ENCODE data around the gene NOCT.
"Not testable (repeated sequence)": the region's sequence is repeated elsewhere in the genome, so short reads cannot be mapped to it uniquely, and the experiment has no call there.

Gene NOCT, protein sequence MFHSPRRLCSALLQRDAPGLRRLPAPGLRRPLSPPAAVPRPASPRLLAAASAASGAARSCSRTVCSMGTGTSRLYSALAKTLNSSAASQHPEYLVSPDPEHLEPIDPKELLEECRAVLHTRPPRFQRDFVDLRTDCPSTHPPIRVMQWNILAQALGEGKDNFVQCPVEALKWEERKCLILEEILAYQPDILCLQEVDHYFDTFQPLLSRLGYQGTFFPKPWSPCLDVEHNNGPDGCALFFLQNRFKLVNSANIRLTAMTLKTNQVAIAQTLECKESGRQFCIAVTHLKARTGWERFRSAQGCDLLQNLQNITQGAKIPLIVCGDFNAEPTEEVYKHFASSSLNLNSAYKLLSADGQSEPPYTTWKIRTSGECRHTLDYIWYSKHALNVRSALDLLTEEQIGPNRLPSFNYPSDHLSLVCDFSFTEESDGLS

DNA sequence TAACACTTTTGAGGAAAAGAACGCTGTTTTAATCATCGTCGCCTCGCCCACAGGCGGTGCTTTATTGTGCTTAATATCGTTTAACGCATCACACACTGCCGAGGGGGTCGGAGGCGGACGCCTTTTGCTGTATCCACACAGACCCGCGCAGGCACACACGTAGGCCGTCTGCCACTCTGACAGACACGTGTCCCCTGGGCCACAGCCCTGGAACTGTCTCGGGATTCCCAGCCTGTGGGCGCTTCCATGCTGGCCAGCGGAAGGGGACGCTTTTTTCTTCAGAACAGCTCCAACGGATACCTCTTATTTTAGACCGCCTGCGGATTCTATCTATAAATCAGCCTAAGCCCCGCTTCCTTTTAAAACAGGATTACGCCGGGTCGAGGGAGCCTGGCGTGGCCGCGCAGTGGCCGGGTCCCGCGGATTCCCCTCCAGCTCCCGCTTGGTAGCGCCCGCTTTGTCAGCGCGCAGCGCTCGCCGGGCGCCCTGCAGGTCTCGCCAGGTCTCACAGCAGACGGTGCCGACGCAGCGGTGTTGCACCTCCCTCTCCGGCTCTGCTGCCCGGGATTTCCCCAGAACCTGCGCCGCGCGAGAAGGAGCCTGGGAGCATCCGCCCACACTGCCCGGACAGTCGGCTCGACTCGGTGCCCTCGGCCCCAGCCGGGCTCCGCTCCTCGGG lies at the start of gene NOCT:
TSS of gene NOCT (plus strand) at position 513 of the 679 bp plus-strand sequence. CDS start 201 bp downstream, outside the sequence.
- peak; percentile 32 to 92 (median 79) for DNase-seq

DNA sequence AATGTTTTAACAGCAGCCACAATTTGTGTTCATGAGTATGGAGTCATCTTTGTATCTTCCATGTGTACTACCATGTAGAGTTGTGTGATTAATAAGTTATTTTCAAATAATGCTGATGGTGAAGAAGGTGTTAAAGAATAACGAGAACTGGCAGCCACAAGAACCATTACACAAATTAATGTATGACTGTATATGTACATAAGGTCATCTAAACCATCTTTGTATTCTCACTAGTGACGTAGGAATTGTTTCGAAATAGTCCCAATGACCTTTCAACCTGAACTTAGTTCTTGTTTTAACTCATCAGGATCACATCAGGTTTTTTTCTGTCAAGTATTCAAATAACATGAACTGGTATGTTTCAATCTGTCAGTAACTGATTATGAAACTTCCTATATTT lies 48.3 kb upstream of the NOCT start:
- DNase-seq = no peak

DNA sequence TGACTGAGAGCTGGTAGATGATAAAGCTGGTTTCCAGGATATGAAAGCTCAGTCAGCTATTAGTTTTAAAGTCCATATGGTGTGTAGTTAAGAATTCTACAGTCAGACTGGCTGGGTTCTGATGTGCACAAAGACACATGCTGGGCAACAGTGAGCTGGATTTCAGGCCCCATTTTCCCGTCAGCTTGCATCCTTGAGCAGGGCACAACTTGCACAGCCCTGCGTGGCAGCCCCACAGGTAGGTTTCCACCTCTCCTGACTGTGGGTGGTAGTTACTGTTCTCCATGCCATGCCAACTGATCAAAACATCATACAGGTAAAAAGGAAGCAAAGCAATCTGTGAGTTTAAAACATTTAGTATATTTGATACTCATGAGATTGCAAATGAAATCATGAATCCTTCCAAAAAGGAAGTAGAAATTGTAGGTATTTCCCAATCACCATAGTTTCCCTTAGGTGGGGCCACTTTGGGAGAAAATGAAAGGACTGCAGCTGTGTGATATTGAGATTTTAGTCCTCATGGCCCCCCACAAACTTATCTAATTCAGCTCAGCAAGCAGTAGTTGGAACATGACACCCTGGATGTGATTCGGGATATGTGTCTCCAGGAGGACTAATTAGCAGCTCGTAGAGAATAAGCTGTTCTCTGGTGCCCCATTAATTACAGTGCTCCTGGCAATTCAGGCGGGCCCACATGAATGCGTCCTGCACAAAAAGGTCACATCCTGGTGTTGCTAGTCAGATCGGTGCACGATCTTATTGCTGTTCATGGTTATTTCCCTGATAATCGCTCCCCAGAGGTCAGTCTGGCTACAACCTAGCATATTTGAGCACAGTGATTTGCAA lies 42.4 kb upstream of the NOCT start:
- peak in 1 of 56 donors; percentile 3 for DNase-seq

DNA sequence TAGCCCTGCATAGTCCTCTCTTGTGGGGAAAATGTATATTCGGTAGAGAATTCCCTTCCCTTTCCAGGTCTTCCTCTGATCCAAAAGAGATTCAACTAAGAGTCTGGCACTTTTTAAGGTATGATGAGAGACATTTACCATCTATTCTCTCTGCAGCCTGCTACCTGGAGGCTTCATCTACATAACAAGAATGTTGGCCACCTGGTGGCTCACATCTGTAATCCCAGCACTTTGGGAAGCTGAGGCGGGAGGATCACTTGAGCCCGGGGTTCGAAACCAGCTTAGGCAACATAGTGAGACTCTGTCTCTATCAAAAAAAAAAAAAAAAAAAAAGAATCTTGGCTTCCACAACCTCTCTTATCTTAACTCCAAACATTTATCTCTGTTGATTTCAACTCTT lies 40.4 kb upstream of the NOCT start:
- no peak for DNase-seq

DNA sequence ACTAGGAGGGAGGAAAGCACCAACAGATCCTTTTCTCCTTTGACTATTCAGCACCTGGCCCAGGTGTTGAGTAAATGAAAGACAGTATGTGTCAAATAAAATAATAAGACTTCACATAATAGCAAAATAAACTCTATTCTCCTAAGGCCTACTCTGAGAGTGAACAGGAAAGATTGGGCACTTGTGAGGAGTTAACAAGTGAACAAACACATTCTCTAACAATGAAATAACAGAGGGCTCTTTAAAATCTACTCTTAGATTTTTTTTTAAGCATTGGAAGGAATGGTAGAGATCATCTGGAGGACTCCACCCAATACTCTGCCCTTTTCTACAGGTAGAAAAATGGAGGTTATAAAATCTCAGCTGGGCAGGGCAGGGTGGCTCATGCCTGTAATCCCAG lies 39.1 kb upstream of the NOCT start:
- no peak for DNase-seq

DNA sequence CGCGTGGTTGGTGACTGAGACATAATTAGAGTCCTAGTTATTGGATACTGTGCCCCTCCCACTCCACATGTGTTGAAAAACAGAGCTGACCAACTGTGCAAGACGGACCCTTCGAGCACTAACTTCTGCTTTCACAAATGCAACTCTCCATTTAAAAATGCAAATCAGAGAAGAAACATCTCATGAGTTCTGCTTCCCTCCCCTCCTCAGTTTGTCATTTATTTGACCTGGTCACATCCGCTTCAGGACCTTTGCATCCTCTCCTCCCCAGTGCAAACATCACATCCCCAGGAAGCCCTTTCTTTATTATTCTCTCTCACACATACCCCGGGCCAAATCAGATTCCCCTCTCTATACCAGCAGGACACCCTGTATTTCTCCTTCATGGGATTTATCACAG lies 38.1 kb upstream of the NOCT start:
- DNase-seq = no peak

DNA sequence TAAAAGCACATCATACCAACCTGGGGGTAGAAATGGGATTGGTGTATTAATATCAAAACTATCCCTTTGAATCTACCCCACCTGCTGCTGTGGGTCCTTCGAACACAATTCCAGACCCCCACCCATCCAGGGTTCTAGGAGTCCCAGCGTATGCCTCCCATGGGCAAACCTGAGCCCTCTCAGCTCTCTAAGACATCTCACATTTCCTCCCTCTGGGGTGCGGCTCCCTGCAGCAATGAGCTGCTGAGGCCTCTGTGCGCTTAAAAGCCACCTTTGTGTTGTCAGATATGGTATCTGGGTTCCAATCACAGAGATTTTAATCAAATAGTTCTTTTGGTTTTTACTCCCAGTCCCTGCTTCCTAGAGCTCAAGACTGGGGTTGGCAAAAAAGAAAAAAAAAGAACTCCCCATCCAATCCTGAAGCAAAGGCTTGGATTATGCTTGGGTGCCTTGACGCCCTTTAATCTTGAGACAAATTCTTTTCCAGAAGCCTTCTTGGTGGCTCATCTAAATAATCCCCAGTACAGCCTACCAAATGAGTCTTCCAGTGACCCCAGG lies 37.5 kb upstream of the NOCT start:
- no peak for DNase-seq

DNA sequence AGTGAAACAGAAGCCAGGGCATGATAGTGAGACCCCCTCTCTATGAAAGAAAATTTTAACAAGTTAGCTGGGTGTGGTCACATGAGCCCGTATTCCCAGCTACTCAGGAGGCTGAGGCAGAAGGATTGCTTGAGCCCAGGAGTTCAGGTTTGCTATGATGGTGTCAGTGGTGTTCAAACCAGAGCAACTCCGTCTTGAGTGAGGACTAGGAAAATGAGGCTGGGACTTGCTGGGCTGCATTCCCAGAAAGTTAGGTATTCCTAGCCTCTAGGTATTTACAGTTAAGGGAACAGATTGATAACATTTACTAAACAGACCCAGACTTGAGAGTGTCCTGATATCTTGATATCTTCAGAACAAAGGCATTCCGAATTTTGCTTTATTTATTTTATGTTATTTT lies 37.0 kb upstream of the NOCT start:
- no peak for DNase-seq

DNA sequence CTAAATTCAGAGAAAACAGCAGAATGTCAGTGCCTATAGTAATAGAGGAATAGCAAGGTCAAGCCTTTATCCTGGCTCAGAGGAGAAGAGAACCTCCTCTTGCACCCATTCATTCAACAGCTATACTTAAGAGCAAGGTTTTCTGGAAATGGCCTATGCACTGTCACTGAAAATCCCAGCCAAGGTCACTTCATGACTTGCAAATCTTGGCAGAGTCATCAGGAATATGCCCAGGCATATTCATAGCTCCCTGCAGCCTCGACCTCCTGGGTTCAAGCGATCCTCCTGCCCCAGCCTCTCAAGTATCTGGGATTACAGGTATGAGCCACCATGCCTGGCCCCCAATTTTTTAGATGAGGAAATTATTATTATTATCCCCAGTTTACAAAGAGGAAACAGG lies 35.8 kb upstream of the NOCT start:
- no peak for DNase-seq

DNA sequence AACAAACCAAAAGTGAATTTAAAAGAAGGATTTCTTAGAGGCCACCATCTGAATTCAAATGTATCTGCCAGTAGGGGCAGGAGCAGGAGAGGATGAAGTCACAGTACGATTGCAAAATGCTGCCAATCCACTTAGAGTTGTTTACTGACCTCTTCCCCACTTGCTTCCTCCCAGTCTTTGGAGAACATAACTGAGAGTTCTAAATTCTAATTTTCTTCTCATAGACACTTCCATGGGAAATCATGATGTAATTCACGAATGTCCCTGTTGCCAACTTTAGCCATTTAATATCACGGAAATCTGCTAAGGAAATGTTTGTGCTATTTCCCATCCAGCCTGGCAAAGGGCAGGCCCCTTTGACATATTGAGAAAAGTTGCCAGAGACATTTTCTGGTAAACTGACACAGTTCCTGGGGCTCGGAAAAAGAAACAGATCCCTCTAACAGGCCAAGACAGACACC lies 33.6 kb upstream of the NOCT start:
- peak in 8 of 56 donors; percentile 4 to 26 (median 10) for DNase-seq

DNA sequence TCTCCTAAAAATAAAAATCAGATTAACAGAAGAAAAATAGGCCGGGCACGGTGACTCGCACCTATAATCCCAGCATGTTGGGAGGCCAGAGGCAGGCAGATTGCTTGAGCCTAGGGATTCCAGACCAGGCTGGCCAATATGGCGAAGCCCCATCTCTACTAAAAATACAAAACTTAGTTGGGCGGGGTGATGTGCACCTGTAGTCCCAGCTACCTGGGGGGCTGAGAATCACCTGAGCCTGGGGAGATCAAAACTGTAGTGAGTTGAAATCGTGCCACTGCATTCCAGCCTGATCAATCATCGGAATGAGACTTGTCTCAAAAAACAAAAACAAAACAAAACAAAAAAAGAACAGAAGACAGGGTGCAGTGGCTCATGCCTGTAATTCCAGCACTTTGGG lies 32.8 kb upstream of the NOCT start:
- DNase-seq = no peak

DNA sequence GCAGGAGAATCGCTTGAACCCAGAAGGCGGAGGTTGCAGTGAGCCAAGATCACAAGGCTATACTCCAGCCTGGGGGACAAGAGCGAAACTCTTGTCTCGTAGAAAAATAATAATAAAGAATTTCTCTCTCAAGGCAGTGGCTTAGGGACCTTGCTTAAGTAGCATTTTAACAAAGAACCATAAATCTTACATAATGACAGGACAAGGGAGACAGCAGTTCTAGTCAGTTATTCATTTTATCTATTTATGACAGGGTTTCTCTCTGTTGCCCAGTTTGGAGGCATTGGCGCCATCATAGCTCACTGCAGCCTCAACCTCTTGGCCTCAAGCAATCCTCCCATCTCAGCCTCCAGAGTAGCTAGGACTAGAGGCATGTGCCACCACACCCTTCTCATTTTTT lies 31.9 kb upstream of the NOCT start:
- DNase-seq = no peak

DNA sequence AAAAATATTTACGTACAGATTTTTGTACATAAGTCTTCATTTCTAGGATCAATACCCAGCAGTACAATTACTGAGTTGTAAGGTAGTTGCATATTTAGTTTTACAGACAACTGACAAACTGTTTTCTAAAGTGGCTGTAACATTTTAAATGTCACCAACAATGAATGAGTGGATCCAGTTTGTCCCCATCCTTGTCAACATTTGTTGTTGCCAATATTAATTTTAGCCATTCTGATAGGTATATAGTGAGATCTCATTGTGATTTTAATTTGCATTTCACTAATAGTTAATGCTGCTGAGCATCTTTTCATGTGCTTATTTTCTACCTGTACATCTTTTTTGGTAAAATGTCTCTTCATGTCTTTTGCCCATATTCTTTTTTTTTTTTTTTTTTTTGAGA lies 30.9 kb upstream of the NOCT start:
- no peak for DNase-seq

DNA sequence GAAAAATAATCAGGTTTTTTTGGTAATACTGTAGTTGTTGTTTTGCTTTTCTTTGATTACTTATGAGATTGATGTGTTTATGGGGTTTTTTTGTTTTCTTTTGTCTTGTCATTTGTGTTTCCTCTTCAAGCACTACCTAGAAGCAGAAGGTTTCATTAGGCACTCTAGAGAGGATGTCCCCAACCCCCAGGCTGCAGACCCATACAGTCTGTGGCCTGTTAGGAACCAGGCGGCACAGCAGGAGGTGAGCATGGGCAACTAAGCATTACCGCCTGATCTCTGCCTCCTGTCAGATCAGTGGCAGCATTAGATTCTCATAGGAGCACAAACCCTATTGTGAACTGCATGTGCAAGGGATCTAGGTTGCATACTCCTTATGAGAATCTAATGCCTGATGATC lies 22.9 kb upstream of the NOCT start:
- no peak for DNase-seq

DNA sequence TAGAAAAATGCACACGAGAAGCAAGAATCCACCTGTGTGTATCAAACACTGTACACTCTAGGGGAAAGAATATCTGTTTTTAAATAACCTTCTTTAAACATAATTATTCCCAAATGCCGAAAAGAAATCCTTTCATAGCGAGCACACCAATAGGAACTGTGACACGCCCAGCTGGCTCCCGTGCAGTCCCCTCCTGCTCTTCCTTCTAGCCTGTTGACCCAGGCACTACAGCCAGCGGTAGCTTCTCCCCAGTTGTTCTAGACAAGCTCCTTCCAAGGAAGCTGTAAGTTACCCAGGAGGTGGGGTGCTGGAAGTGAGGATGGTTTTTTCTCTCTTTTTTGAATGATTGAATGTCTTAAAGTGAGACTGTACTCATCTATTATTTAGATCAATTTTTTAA lies 19.5 kb upstream of the NOCT start:
- no peak for DNase-seq

DNA sequence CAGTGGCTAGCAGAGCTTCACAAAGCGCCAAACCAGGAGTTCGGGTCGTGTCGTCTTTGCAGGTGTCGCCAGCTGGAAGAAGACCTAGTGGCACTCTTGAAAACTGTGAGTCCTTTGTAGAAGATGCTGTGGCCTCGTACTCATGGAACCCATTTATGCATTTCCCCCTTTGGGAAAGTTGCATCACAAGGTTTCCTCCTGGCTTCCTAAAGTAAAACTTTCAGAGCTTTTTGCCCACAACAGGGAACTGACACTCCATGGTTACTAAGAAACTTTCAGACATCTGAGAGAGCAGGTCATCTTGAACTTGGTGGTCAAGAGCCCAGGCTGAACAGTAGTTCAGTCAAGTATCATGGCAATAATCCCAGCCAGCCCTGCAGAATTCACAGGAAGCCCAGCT lies 15.9 kb upstream of the NOCT start:
- no peak for DNase-seq

DNA sequence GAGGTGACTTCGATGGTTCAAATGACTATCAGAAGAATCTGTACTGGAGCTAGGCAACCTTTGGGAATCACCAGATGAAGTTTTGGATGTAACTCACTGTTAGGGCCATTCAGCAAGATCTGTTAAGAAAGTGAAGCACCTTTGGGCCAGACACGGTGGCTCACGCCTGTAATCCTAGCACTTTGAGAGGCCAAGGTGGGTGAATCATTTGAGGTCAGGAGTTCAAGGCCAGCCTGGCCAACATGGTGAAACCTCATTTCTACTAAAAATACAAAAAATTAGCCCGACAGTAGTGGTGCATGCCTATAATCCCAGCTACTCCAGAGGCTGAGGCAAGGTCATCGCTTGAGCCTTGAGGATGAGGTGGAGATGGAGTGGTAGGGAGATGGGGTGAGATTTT lies 15.4 kb upstream of the NOCT start:
- not testable (repeated sequence) for DNase-seq

DNA sequence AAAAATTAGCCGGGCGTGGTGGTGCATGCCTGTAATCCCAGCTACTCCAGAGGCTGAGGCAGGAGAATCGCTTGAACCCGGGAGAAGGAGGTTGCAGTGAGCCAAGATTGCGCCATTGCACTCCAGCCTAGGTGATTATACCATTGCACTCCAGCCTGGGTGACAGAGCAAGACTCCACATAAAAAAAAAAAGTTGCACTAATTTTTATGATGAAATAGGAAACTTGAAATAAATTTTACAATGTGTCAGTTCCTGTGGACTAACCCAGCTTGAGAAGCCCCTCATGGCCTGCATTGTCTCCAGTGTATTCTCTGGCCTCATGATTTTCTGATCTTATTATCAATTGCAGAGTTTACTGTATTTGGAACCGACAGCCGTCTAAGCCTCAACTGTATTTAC lies 14.2 kb upstream of the NOCT start:
- DNase-seq = not testable (repeated sequence)

DNA sequence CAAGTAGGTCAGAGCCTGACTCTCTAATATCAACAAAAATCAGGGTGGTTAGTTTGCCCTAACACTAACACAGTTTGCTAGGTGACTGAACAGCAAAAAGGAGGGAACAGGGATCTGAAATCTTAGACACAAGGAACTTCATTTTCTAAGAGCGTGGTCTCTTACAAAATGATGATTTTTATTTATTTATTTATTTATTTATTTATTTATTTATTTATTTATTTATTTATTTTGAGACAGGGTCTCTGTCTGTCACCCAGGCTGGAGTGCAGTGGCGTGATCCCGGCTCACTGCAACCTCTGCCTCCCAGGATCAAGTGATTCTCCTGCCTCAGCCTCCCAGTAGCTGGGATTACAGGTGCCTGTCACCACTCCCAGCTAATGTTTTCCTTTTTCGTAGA lies 11.9 kb upstream of the NOCT start:
- not testable (repeated sequence) for DNase-seq

DNA sequence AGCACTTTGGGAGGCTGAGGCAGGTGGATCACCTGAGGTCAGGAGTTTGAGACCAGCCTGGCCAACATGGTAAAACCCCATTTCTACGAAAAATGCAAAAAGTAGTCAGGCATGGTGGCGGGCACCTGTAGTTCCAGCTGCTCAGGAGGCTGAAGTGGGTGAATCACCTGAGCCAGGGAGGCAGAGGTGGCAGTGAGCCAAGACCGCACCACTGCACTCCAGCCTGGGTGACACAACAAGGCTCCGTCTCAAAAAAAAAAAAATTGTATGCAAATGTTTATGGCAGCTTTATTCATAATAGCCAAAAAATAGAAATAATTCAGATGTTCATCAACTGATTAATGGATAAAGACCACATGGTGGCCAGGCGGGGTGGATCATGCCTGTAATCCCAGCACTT lies 9.8 kb upstream of the NOCT start:
- DNase-seq = no peak

DNA sequence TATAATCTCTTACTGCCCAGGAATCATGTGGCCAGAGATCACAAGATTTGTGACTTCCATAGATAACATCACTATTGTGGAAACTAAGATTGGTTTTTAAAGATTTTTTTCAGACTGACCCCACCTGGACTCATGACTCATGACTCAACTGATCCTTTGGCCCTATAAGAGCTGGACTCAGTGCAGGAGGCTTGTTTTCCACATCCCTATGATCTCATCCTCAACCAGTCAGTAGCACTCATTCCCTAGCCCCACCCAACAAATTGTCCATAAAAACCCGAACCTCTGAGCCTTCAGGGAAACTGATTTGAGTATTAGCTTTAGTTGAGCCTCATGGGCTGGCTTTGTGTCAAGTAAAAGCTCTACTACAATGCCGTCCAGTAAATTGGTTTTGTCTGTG lies 7.9 kb upstream of the NOCT start:
- no peak for DNase-seq

DNA sequence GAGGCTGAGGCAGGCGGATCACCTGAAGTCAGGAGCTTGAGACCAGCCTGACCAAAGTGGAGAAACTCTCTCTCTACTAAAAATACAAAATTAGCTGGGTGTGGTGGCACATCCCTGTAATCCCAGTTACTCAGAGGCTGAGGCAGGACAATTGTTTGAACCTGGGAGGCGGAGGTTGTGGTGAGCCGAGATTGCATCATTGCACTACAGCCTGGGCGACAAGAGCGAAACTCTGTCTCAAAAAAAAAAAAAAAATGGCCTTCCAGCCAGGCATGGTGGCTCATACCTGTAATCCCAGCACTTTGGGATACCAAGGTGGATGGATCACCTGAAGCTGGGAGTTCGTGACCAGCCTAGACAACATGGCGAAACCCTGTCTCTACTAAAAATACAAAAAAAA lies 7.3 kb upstream of the NOCT start:
- not testable (repeated sequence) for DNase-seq
